HepG2 (cell line): ENCODE data around the gene NEMF. TPM values are rescaled to one million over a fixed set of nuclear protein-coding genes. Genes with fewer than 3 reads are reported as not detected.
A peak's percentile ranks its signal among the peaks of the same experiment; 100 is the strongest.

ENCODE experiments used
- AFF4 ChIP-seq: sonication (generic); formaldehyde crosslinking; IDR thresholded peaks from 2 replicates; pipeline ENCODE4 v1.4.0; 2020; ENCODE audit warnings: missing genetic modification reagents
- BCL6 ChIP-seq: IDR thresholded peaks from 2 replicates; pipeline ENCODE4 v1.6.1; 2016; ENCODE audit warnings: missing genetic modification reagents, missing compliant biosample characterization
- CENPBD1 ChIP-seq: sonication (generic); formaldehyde crosslinking; IDR thresholded peaks from 2 replicates; pipeline ENCODE4 v1.8.0; 2022; ENCODE audit warnings: missing genetic modification reagents, low read depth, mild to moderate bottlenecking, borderline replicate concordance
- KLF11 ChIP-seq: IDR thresholded peaks from 2 replicates; pipeline ENCODE4 v1.6.1; 2016; ENCODE audit warnings: missing compliant biosample characterization
- MIER2 ChIP-seq: IDR thresholded peaks from 2 replicates; pipeline ENCODE4 v1.6.1; 2016; ENCODE audit warnings: missing biosample characterization, missing genetic modification reagents
- NCOA2 ChIP-seq: sonication (generic); formaldehyde crosslinking; IDR thresholded peaks from 2 replicates; pipeline ENCODE4 v1.8.0; 2022; ENCODE audit warnings: inconsistent platforms
- TARDBP ChIP-seq: sonication (generic); formaldehyde crosslinking; IDR thresholded peaks from 2 replicates; pipeline ENCODE4 v1.8.0; 2022; ENCODE audit warnings: mild to moderate bottlenecking, missing genetic modification reagents
- ZNF747 ChIP-seq: sonication (generic); formaldehyde crosslinking; IDR thresholded peaks from 2 replicates; pipeline ENCODE4 v1.8.1; 2023; ENCODE audit warnings: missing genetic modification reagents, mild to moderate bottlenecking, borderline replicate concordance
- polyA plus RNA-seq, 8 experiments: library from polyadenylated mRNA; depleted of rRNA in 3 of 8; stranded (reverse) in 7 of 8; unstranded in 1 of 8; fragments of >200 nt; fragmentation: Illumina TruSeq in 4 of 8; extraction: Trizol in 4 of 8; gene quantifications; 2 replicates each; pipeline versions ENCODE4 v1.2.1 to v1.2.3, GENCODE V29; 2011 to 2016; ENCODE audit warnings: low read depth in 4 of 8, missing spikeins in 1 of 8, mixed read lengths in 1 of 8; ENCODE audit not compliant: insufficient read depth in 1 of 8
- total RNA-seq, 5 experiments: library from RNA; depleted of rRNA; stranded (reverse); fragments of >200 nt; fragmentation: Illumina TruSeq; extraction: Trizol; gene quantifications; 2 replicates each; pipeline ENCODE4 v1.2.3, GENCODE V29; 2016; ENCODE audit warnings: low read depth in 1 of 5
- TF ChIP-seq, protein P1 (sequence below): sonication (generic); formaldehyde crosslinking; IDR thresholded peaks from 2 replicates; pipeline ENCODE4 v1.4.0; 2020; ENCODE audit warnings: mild to moderate bottlenecking, missing genetic modification reagents
- TF ChIP-seq, protein P2 (sequence below): sonication (generic); formaldehyde crosslinking; IDR thresholded peaks from 2 replicates; pipeline ENCODE4 v1.4.0; 2020; ENCODE audit warnings: missing genetic modification reagents

NEMF gene
- total and polyA plus RNA-seq, 2 of the 13 experiments (the other 11 are each of a cell fraction or from before 2014, with no cell fraction given) = 21.3 to 57.9 TPM

DNA sequence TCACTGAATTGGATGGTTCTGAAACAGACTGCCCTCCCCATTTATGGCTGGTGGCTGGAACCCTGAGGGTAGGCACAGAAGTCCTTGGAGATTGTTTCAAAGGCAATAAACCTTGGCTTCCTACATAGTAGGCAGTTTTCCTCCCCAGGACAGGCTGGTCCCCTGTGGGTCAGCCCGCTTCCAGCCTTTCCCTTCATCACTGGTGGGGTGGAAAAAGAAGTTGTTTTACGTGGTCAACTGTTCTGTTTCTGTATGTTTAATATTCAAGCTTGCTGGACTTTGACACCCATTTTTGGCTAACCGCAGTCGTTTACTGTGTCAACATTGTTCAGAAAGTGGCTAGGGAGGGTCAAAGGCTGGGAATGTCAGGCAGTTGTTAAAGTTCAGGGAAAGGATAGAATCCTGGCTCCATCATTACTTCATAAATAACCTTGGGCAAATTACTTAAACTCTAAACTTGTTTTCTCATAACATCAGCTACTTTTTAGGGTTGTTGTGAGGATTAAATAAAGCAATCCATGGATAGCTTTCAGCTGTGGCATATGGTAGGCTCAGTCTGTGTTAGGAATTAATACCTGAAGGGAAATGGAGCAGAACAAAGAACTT, 82.3 kb downstream of the NEMF start (continued):
- TF ChIP-seq BCL6 = peak; percentile 89
- TF ChIP-seq, protein P1, sequence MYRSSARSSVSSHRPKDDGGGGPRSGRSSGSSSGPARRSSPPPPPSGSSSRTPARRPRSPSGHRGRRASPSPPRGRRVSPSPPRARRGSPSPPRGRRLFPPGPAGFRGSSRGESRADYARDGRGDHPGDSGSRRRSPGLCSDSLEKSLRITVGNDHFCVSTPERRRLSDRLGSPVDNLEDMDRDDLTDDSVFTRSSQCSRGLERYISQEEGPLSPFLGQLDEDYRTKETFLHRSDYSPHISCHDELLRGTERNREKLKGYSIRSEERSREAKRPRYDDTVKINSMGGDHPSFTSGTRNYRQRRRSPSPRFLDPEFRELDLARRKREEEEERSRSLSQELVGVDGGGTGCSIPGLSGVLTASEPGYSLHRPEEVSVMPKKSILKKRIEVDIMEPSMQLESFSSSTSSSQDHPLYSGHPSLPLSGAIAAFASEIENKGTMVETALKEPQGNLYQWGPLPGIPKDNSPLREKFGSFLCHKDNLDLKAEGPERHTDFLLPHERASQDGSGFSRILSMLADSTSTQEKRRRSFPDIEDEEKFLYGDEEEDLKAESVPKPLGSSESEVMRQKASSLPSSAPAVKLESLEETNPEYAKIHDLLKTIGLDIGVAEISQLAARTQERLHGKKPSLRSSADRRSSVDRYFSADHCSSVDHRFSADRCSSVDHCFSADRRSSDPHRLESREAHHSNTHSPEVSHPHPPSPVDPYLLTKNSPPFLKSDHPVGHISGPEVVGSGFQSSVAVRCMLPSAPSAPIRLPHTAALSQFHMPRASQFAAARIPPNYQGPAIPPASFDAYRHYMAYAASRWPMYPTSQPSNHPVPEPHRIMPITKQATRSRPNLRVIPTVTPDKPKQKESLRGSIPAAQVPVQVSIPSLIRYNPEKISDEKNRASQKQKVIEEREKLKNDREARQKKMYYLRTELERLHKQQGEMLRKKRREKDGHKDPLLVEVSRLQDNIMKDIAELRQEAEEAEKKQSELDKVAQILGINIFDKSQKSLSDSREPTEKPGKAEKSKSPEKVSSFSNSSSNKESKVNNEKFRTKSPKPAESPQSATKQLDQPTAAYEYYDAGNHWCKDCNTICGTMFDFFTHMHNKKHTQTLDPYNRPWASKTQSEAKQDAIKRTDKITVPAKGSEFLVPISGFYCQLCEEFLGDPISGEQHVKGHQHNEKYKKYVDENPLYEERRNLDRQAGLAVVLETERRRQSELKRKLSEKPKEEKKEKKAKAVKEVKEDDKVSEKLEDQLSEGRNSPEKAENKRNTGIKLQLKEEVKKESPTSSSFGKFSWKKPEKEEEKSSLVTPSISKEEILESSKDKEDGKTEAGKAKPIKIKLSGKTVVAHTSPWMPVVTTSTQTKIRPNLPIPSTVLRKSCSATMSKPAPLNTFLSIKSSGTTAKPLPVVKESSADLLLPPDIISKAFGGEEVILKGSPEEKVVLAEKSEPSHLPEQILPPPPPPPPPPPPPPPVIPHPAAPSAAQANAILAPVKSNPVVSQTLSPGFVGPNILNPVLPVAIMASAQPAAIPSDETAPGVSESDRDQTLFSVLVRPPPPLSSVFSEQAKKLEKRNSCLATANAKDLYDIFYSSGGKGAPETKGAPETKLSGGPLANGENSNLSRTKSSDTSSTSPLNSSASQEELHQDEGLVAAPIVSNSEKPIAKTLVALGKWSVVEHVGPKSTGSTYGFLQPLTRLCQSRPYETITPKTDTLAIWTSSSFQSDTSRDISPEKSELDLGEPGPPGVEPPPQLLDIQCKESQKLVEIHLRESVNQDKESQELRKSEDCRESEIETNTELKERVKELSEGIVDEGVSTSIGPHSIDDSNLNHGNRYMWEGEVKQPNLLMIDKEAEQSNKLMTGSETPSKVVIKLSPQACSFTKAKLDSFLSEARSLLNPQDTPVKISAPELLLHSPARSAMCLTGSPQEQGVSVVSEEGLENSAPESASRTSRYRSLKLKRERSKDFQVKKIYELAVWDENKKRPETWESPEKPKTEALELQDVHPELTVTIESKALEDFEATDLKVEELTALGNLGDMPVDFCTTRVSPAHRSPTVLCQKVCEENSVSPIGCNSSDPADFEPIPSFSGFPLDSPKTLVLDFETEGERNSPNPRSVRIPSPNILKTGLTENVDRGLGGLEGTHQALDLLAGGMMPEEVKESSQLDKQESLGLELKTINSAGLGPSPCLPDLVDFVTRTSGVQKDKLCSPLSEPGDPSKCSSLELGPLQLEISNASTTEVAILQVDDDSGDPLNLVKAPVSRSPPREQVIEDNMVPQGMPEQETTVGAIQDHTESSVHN (CRISPR knock-in tag) = 0 out of 2 replicates have a peak, but pooled peaks have one; percentile 60
- TF ChIP-seq, protein P2, sequence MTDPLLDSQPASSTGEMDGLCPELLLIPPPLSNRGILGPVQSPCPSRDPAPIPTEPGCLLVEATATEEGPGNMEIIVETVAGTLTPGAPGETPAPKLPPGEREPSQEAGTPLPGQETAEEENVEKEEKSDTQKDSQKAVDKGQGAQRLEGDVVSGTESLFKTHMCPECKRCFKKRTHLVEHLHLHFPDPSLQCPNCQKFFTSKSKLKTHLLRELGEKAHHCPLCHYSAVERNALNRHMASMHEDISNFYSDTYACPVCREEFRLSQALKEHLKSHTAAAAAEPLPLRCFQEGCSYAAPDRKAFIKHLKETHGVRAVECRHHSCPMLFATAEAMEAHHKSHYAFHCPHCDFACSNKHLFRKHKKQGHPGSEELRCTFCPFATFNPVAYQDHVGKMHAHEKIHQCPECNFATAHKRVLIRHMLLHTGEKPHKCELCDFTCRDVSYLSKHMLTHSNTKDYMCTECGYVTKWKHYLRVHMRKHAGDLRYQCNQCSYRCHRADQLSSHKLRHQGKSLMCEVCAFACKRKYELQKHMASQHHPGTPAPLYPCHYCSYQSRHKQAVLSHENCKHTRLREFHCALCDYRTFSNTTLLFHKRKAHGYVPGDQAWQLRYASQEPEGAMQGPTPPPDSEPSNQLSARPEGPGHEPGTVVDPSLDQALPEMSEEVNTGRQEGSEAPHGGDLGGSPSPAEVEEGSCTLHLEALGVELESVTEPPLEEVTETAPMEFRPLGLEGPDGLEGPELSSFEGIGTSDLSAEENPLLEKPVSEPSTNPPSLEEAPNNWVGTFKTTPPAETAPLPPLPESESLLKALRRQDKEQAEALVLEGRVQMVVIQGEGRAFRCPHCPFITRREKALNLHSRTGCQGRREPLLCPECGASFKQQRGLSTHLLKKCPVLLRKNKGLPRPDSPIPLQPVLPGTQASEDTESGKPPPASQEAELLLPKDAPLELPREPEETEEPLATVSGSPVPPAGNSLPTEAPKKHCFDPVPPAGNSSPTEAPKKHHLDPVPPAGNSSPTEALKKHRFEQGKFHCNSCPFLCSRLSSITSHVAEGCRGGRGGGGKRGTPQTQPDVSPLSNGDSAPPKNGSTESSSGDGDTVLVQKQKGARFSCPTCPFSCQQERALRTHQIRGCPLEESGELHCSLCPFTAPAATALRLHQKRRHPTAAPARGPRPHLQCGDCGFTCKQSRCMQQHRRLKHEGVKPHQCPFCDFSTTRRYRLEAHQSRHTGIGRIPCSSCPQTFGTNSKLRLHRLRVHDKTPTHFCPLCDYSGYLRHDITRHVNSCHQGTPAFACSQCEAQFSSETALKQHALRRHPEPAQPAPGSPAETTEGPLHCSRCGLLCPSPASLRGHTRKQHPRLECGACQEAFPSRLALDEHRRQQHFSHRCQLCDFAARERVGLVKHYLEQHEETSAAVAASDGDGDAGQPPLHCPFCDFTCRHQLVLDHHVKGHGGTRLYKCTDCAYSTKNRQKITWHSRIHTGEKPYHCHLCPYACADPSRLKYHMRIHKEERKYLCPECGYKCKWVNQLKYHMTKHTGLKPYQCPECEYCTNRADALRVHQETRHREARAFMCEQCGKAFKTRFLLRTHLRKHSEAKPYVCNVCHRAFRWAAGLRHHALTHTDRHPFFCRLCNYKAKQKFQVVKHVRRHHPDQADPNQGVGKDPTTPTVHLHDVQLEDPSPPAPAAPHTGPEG (CRISPR knock-in tag) = no peak
- no peak for TF ChIP-seq CENPBD1
- no peak; the same call in 1 of the 2 replicates for TF ChIP-seq AFF4 (CRISPR knock-in tag)
- no peak; the same call in 1 of the 2 replicates for TF ChIP-seq KLF11 (CRISPR knock-in tag)
- TF ChIP-seq NCOA2 (CRISPR knock-in tag) = peak; percentile 91
- TF ChIP-seq ZNF747 (CRISPR knock-in tag) = peak; percentile 59; the same call in 1 of the 2 replicates
- peak; percentile 86; the same call in 1 of the 2 replicates for TF ChIP-seq TARDBP (CRISPR knock-in tag)
- TF ChIP-seq MIER2 (CRISPR knock-in tag) = 0 out of 2 replicates have a peak, but pooled peaks have one; percentile 20
